A549 (cell line): ENCODE measurements around the gene KIF16B. TPM values are rescaled to one million over a fixed set of nuclear protein-coding genes. Genes with fewer than 3 reads are reported as not detected.

Experiments used
- ATAC-seq, 2 experiments: fragments of 200-7000 bp in 1 of 2; fragments of >200 bp in 1 of 2; cut with Nextera tagmentation in 1 of 2; cut with Tn5 transposase in 1 of 2; 3 replicates each; pipeline versions ENCODE4 v1.8.0 to v1.9.1; 2018 to 2020; ENCODE audit warnings: mild to moderate bottlenecking in 1 of 2, moderate library complexity in 1 of 2
- CTCF ChIA-PET: fragments of 300-600 bp; sonication (Branson Sonifier 250); formaldehyde crosslinking; extraction: SDS; loops from one replicate; lab custom pipeline; 2021; ENCODE audit warnings: antibody characterized with exemption, inconsistent platforms; lab: Yijun Ruan, JAX
- POLR2A ChIA-PET: fragments of 350-600 bp; formaldehyde crosslinking; extraction: SDS; loops from one replicate; lab custom pipeline; 2021; ENCODE audit warnings: antibody characterized with exemption, inconsistent platforms; lab: Yijun Ruan, JAX
- DNase-seq, 2 experiments: peaks; one replicate each; pipeline versions ENCODE4 v3.0.0 to v3.0.0-alpha.2; 2011 to 2016; ENCODE audit warnings: low read depth in 1 of 2, low spot score in 1 of 2
- FAIRE-seq: peaks from 2 replicates; lab custom pipeline; 2011; peaks lifted over from hg19 to GRCh38; lab: Jason Lieb, UNC
- H3K27ac ChIP-seq, 2 experiments: fragments of >200 bp; sonication (Bioruptor Twin); formaldehyde crosslinking; 3 replicates each; pipeline ENCODE4 v1.5.1; 2016 to 2017
- H3K4me1 ChIP-seq: fragments of >200 bp; sonication (Bioruptor Twin); formaldehyde crosslinking; 3 replicates; pipeline ENCODE4 v1.6.1; 2016
- H3K4me2 ChIP-seq: fragments of >200 bp; sonication (Bioruptor Twin); formaldehyde crosslinking; 3 replicates; pipeline ENCODE4 v1.6.1; 2016
- H3K4me3 ChIP-seq: fragments of >200 bp; sonication (Bioruptor Twin); formaldehyde crosslinking; 3 replicates; pipeline ENCODE4 v1.5.1; 2016
- H3K9me3 ChIP-seq: fragments of >200 bp; sonication (Bioruptor Twin); formaldehyde crosslinking; 3 replicates; pipeline ENCODE4 v1.6.1; 2016
- ATOH8 ChIP-seq: fragments of 250-450 bp; sonication (Bioruptor Pico); IDR thresholded peaks from 2 replicates; pipeline ENCODE4 v1.5.0; 2020; ENCODE audit warnings: low read depth, mild to moderate bottlenecking, moderate library complexity
- BCL3 ChIP-seq: fragments of >200 bp; sonication (Bioruptor Twin); formaldehyde crosslinking; IDR thresholded peaks from 3 replicates; pipeline ENCODE4 v1.6.1; 2016
- BHLHE40 ChIP-seq: IDR thresholded peaks from 2 replicates; pipeline ENCODE4 v1.6.1; 2012; ENCODE audit warnings: low read depth, low read length, inconsistent platforms
- CBX2 ChIP-seq: fragments of 200-600 bp; sonication (generic); IDR thresholded peaks from 2 replicates; pipeline ENCODE4 v1.6.1; 2016; ENCODE audit warnings: low read depth, mild to moderate bottlenecking, borderline replicate concordance
- CBX8 ChIP-seq: fragments of 200-600 bp; sonication (generic); IDR thresholded peaks from 2 replicates; pipeline ENCODE4 v1.6.1; 2016
- CEBPB ChIP-seq, 2 experiments: fragments of >200 bp in 1 of 2; sonication (Bioruptor Twin) in 1 of 2; formaldehyde crosslinking in 1 of 2; IDR thresholded peaks; 2 replicates each; pipeline ENCODE4 v1.6.1; 2012 to 2016
- CHD4 ChIP-seq: fragments of 200-600 bp; sonication (generic); IDR thresholded peaks from 2 replicates; pipeline ENCODE4 v1.6.1; 2016; ENCODE audit warnings: antibody characterized with exemption, mild to moderate bottlenecking, borderline replicate concordance
- EHMT2 ChIP-seq: fragments of 200-600 bp; sonication (generic); IDR thresholded peaks from 2 replicates; pipeline ENCODE4 v1.6.1; 2016; ENCODE audit warnings: antibody characterized with exemption, low read depth, mild to moderate bottlenecking, moderate library complexity
- ESRRA ChIP-seq: fragments of 150-350 bp; IDR thresholded peaks from 2 replicates; pipeline ENCODE4 v1.6.1; 2014; ENCODE audit warnings: mild to moderate bottlenecking, low read length, borderline replicate concordance
- FOSL2 ChIP-seq, 2 experiments: fragments of 450-650 bp in 1 of 2; fragments of >200 bp in 1 of 2; sonication (Bioruptor Twin) in 1 of 2; formaldehyde crosslinking; IDR thresholded peaks; 2 replicates each; pipeline versions ENCODE4 v1.5.0 to v1.6.1; 2016 to 2020; ENCODE audit warnings: mild to moderate bottlenecking in 1 of 2, moderate library complexity in 1 of 2
- FOXS1 ChIP-seq: fragments of 250-450 bp; sonication (Bioruptor Pico); IDR thresholded peaks from 2 replicates; pipeline ENCODE4 v1.5.0; 2020; ENCODE audit warnings: mild to moderate bottlenecking, moderate library complexity
- HES2 ChIP-seq: fragments of >200 bp; sonication (Bioruptor Twin); formaldehyde crosslinking; IDR thresholded peaks from 2 replicates; pipeline ENCODE4 v1.6.1; 2016
- HEYL ChIP-seq: fragments of 250-450 bp; sonication (Bioruptor Pico); IDR thresholded peaks from 2 replicates; pipeline ENCODE4 v1.8.0; 2021; ENCODE audit warnings: mild to moderate bottlenecking, moderate library complexity
- JUN ChIP-seq, 2 experiments: fragments of >200 bp; sonication (Bioruptor Twin); formaldehyde crosslinking; IDR thresholded peaks; 2 replicates in 1 of 2; 3 replicates in 1 of 2; pipeline ENCODE4 v1.6.1; 2016 to 2017
- KDM5A ChIP-seq: fragments of 200-600 bp; sonication (generic); IDR thresholded peaks from 2 replicates; pipeline ENCODE4 v1.6.1; 2016; ENCODE audit warnings: antibody characterized with exemption, mild to moderate bottlenecking
- MAFK ChIP-seq: fragments of 450-650 bp; IDR thresholded peaks from 2 replicates; pipeline ENCODE4 v1.6.1; 2014; ENCODE audit not compliant: partially characterized antibody
- MAX ChIP-seq: IDR thresholded peaks from 2 replicates; pipeline ENCODE4 v1.6.1; 2012
- MAZ ChIP-seq: fragments of 150-350 bp; IDR thresholded peaks from 2 replicates; pipeline ENCODE4 v1.6.1; 2014; ENCODE audit warnings: antibody characterized with exemption, low read depth, low read length, borderline replicate concordance
- MYC ChIP-seq: IDR thresholded peaks from 2 replicates; pipeline ENCODE4 v1.6.1; 2012; ENCODE audit warnings: mild to moderate bottlenecking, inconsistent platforms, low read length, improper control_type of control experiment, borderline replicate concordance
- NPAS2 ChIP-seq: fragments of 250-450 bp; sonication (Bioruptor Pico); IDR thresholded peaks from 2 replicates; pipeline ENCODE4 v1.8.0; 2022; ENCODE audit warnings: mild to moderate bottlenecking, moderate library complexity, borderline replicate concordance
- RAD21 ChIP-seq, 2 experiments: fragments of >200 bp in 1 of 2; sonication (Bioruptor Twin) in 1 of 2; formaldehyde crosslinking in 1 of 2; IDR thresholded peaks in 1 of 2; conservative IDR thresholded peaks in 1 of 2; 2 replicates in 1 of 2; 3 replicates in 1 of 2; pipeline ENCODE4 v1.6.1; 2012 to 2018; ENCODE audit warnings: inconsistent platforms in 1 of 2
- SREBF2 ChIP-seq: fragments of 450-650 bp; IDR thresholded peaks from 2 replicates; pipeline ENCODE4 v1.6.1; 2014; ENCODE audit warnings: mild to moderate bottlenecking, moderate library complexity
- TFCP2L1 ChIP-seq: fragments of 250-450 bp; sonication (Bioruptor Pico); IDR thresholded peaks from 2 replicates; pipeline ENCODE4 v1.5.0; 2021; ENCODE audit warnings: mild to moderate bottlenecking
- ZFP36 ChIP-seq: fragments of 450-650 bp; IDR thresholded peaks from 2 replicates; pipeline ENCODE4 v1.6.1; 2014; ENCODE audit warnings: borderline replicate concordance; ENCODE audit not compliant: partially characterized antibody
- ZNF302 ChIP-seq: fragments of 250-450 bp; sonication (Bioruptor Pico); IDR thresholded peaks from 2 replicates; pipeline ENCODE4 v1.9.0; 2021; ENCODE audit warnings: inconsistent platforms, mild to moderate bottlenecking, moderate library complexity
- WGBS: methylation state at CpG from one replicate; pipeline ENCODE4 v1.1.6; 2017; ENCODE audit errors: missing lambda C conversion rate; 5-methylcytosine and 5-hydroxymethylcytosine counted together
- polyA plus RNA-seq, 4 experiments: library from polyadenylated mRNA; depleted of rRNA in 3 of 4; stranded (reverse); fragments of >200 nt; fragmentation: RNase III in 1 of 4; extraction: RNeasy Plus Mini Kit Qiagen cat#74134 plus additional on column Dnase treatment in 1 of 4; gene quantifications; 2 replicates in 3 of 4; 3 replicates in 1 of 4; pipeline ENCODE4 v1.2.3, GENCODE V29; 2011 to 2017
- TF ChIP-seq, protein P1 (sequence below): fragments of 150-350 bp; IDR thresholded peaks from 2 replicates; pipeline ENCODE4 v1.6.1; 2014; ENCODE audit warnings: low read depth, mild to moderate bottlenecking, low read length

KIF16B gene
- polyA plus RNA-seq, 2 of the 4 experiments (the other 2 are of a cell fraction): 14.1 to 23.3 TPM

GRCh38 chr20:16317445-16318362, 255.5 kb downstream of the KIF16B start:
- H3K9me3 ChIP-seq: no peaks in the 10 kb centered on the region
- TF ChIP-seq SREBF2 (no peak), RAD21 (conservative IDR thresholded peaks at IDR 0.05 in 1 of 2, IDR thresholded peaks at IDR 0.05 in 1 of 2) (no peak), MYC (no peak), MAZ (no peak), ZNF302 (CRISPR knock-in tag) (no peak), CEBPB (IDR thresholded peaks at IDR 0.05) (no peak), FOXS1 (no peak), CBX2 (no peak), ATOH8 (CRISPR knock-in tag) (no peak), KDM5A (no peak), CHD4 (no peak), ZFP36 (no peak), BCL3 (no peak), NPAS2 (CRISPR knock-in tag) (no peak), MAFK (no peak), JUN (IDR thresholded peaks at IDR 0.05) (no peak)
- TF ChIP-seq, protein P1, sequence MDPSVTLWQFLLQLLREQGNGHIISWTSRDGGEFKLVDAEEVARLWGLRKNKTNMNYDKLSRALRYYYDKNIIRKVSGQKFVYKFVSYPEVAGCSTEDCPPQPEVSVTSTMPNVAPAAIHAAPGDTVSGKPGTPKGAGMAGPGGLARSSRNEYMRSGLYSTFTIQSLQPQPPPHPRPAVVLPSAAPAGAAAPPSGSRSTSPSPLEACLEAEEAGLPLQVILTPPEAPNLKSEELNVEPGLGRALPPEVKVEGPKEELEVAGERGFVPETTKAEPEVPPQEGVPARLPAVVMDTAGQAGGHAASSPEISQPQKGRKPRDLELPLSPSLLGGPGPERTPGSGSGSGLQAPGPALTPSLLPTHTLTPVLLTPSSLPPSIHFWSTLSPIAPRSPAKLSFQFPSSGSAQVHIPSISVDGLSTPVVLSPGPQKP: no peak
- WGBS: 89% methylated on average over 14 of the region's 14 CpGs
- no peak overlapping the region for H3K4me3 ChIP-seq
- H3K4me2 ChIP-seq: no peak overlapping the region
- ChIA-PET POLR2A (no interaction called here), CTCF (no interaction called here)
- H3K27ac ChIP-seq: no peak overlapping the region
- H3K4me1 ChIP-seq: no peaks in the 10 kb centered on the region
- ATAC-seq (no peak), FAIRE-seq (no peak), DNase-seq (no peak)

- no peak overlapping the region for H3K4me2 ChIP-seq
- H3K4me1 ChIP-seq: no peaks in the 10 kb centered on the region
- ATAC-seq: no peak
- ChIA-PET POLR2A (no interaction called here), CTCF (interaction anchor here (1.4 kb wide), 1 partner anchor 17 kb away, joined by 4 read pairs; no protein-coding TSS in a partner anchor)
- FAIRE-seq: no peak
- TF ChIP-seq MYC (no peak), ATOH8 (CRISPR knock-in tag) (no peak), TFCP2L1 (no peak), CBX8 (no peak), MAX (no peak), NPAS2 (CRISPR knock-in tag) (no peak), BHLHE40 (no peak), EHMT2 (no peak), CHD4 (no peak), HES2 (no peak), HEYL (CRISPR knock-in tag) (no peak), ZFP36 (no peak), FOSL2 (IDR thresholded peaks at IDR 0.05) (no peak), FOSL2 (CRISPR knock-in tag; IDR thresholded peaks at IDR 0.05) (no peak), ESRRA (no peak), MAFK (no peak)
- no peak overlapping the region for H3K27ac ChIP-seq
- no peak overlapping the region for H3K4me3 ChIP-seq
- WGBS: 68% methylated on average over 3 of the region's 3 CpGs
- no peaks in the 10 kb centered on the region for H3K9me3 ChIP-seq
- DNase-seq: no peak
Measured at GRCh38 chr20:16316513-16316912, 256.7 kb downstream of the KIF16B start.
